ENCODE data around the gene CTSH. TPM values are rescaled to one million over a fixed set of nuclear protein-coding genes. Genes with fewer than 3 reads are reported as not detected.

Gene CTSH
- total RNA-seq, 1 donor = 280 TPM

DNA sequence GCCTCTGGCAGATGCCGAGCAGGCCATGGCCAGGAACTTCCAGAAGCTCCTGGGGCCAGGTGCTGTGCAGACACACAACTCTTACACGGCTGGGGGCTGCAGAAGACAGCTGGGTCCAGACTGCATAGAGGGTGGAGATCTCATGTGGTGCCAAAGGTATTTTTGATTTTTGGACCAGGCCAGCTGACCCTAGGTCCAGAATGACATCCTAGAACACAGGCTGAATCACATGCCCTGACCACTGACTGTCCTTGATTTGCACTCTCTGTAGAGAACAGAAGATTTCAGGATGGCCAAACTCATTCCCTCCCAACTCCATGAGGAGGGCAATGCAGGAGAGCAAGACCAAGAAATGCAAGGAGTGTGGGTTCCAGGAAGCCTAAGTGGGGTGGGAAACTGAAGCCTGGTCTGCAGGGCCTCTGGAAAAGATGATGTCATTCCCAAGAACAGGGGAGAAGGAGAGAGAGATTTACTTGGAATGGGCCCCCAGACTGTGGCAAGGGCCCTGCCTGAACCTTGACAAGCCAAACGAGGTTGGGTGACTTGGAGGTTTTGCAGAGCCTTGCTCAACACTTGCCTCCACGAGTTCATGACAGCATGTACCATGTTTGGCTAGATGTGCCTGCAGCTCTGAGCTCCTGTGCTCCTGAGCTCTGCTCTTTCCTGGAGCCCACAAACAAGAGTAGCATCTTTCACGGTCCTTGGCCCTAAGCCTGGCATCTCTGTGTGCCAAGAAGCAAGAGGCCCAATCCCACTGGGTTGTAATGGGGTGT, 38.5 kb upstream of the CTSH start:
- Histone ChIP-seq H3K9me3 (ENCODE audit: low read depth, low read length) (no peaks in the 10 kb centered on the region), H3K27me3 (ENCODE audit: insufficient read depth, low read length) (no peaks in the 10 kb centered on the region), H3K4me1 (ENCODE audit: insufficient read depth, low read length) (peaks cover 22% of the 10 kb centered on the region), H3K4me3 (ENCODE audit: low read length) (no peak overlapping the region)

DNA sequence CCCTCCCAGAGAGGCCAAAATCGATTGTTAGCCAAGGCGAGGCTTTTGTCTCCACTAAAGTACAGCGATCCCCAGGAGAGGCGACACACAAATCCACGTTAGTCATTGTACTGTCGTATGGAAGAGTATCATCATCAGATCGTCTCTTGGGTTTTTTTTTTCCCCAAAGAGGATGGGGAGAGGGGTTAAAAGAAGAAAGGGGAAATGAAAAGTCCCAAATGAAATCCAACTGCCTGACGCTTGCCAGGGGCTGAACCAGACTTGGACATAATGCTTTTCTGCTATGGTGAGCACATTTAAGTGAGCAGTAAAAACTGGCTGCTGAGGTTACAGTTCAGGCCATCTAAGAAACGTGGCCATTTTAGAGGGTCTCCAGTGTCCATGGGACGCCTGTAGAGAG, 37.9 kb upstream of the CTSH start:
- Histone ChIP-seq H3K4me1 (ENCODE audit: insufficient read depth, low read length) (peaks cover 19% of the 10 kb centered on the region), H3K4me3 (ENCODE audit: low read length) (no peak overlapping the region), H3K9me3 (ENCODE audit: low read depth, low read length) (no peaks in the 10 kb centered on the region), H3K27me3 (ENCODE audit: insufficient read depth, low read length) (no peaks in the 10 kb centered on the region)

DNA sequence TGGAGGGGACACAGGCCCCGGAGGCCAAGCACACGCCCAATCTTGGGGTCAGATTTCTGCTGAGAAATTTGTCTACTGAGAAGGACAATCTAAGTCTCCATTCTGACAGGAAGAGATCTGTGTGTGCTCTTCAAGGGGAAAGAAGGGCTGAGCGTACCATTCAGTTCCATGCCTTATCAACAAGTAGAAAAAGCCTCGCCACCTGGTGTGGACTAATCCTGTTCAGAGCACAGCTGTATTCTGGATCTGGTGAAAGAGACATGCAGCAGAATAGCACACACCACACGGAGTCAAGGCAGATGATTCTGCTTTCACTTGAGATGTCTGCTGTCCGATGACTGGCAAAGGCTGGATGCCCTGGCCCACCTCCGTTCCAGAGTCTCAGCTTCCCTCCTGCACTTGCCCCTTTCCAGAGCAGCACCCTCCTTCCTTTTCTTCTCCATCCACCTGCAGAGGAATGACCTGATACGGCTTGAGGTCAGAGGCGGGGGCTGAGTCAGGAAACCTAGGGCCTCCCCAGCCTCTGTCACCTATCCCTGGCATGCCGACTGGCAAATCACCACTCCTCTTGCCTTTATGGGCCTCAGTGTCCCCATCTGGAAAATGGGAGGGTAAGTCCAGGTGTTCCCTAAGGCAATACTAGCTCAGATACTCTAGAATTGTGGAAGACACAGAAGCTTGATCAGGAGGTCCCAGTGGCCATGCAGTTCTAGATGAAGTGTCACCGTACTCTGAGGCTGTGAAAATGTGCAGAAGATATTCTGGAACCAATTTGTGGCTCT, 36.9 kb upstream of the CTSH start:
- no peaks in the 10 kb centered on the region for H3K9me3 ChIP-seq (ENCODE audit: low read depth, low read length)
- H3K4me1 ChIP-seq (ENCODE audit: insufficient read depth, low read length) = peaks cover 27% of the 10 kb centered on the region
- H3K27me3 ChIP-seq (ENCODE audit: insufficient read depth, low read length) = no peaks in the 10 kb centered on the region
- H3K4me3 ChIP-seq (ENCODE audit: low read length) = no peak overlapping the region

DNA sequence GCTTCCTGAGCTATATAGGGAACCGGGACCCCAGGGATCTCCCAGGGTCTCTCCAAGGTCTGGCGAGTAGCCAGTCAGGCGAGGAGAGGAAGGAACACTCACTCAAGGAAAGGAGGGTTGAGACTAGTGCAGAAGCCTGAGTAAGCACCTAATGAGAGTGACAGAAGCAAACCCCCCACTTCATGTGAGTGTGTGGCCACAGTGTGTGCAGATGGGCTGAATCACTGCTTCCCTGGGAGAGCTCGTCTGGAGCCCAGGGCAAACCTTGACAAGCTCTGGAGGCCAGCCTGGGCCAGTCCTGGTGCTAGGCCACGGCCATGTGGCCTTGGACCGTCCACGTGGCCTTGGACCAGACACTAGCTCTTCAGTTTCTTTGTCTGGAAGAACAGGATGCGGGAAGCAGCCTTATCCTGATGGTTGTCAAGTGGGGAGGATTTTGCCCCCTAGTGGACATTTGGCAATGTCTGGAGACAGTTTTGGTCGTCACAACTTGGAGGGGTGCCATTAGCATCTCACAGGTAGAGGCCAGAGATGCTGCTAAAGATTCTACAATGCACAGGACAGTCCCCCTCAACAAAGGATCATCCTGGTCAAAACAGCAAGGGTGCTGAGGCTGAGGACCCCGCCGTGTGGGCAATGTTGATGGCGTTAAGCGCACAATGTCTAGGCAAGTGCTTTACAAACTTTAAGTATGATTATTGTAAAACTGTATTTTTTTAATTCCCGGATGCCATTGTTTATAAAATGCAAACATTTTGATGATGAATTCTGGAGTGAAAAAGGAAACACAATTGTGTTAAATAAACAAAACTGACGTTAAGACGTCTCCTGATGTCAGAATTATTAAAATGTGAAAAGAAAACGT, 34.8 kb upstream of the CTSH start:
- Histone ChIP-seq H3K4me1 (ENCODE audit: insufficient read depth, low read length) (peaks cover 38% of the 10 kb centered on the region), H3K9me3 (ENCODE audit: low read depth, low read length) (no peaks in the 10 kb centered on the region), H3K4me3 (ENCODE audit: low read length) (no peak overlapping the region), H3K27me3 (ENCODE audit: insufficient read depth, low read length) (no peaks in the 10 kb centered on the region)

DNA sequence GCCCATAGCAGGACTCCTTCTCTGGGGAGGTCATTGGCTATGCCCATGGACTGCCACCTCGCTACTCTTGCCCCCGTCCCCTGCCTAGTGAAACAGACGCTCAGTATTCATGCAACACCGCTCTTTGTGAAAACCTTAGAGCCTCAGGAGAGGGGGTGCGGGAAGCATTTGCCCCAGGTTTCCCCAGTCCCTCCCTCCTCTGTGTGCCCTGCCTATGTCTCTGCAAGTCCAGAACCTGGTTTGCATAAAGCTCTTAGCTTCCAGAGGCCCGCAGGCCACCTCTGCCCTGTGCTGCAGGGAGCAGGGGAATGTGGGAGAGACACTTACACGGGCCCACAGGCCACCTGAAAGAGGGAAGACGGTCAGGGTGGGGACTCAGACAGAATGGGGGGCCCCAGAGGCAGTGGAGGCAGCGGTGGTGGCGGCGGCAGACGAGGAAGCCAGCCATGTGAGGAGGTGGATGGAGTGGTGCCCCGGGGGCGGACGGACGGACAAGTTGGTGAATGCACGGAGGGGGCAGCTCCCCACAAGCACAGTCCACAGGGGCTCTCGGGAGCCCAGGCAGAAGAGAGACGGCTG, 33.8 kb upstream of the CTSH start:
- Histone ChIP-seq H3K27me3 (ENCODE audit: insufficient read depth, low read length) (no peaks in the 10 kb centered on the region), H3K9me3 (ENCODE audit: low read depth, low read length) (no peaks in the 10 kb centered on the region), H3K4me3 (ENCODE audit: low read length) (no peak overlapping the region), H3K4me1 (ENCODE audit: insufficient read depth, low read length) (peaks cover 38% of the 10 kb centered on the region)

DNA sequence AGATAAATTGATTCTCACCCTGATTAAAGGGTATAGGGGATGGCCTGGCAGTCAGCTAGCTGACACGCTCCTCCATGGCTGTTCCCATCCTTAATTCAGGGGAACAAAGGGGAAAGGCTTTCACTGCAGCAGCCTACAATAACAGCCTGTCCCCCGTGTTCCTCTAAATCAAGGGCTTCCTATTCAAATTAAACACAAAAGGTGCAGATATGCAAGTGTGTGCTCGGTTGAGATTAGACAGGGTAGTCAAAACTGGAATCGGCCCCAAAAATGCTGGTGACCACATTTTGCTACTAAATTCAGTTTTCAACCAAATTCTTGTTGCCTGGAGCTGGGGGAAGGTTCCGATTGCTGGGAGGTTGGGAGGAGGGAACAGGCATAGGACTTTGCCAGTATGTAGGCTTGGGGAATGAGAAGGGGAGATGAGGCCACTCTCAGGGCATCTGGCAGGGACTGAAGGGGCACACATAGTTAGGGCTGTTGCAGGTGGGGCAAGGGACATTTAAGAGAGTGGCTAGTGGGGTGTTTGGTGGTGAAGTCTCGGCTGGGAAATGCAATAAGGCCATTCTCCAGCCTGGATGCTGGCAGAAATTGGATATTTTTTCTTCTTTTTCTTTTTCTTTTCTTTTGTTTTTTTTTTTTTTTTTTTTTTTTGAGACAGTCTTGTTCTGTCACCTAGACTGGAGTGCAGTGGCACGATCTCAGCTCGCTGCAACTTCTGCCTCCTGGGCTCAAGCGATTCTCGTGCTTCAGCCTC, 32.9 kb upstream of the CTSH start:
- no peaks in the 10 kb centered on the region for H3K27me3 ChIP-seq (ENCODE audit: insufficient read depth, low read length)
- peaks cover 38% of the 10 kb centered on the region for H3K4me1 ChIP-seq (ENCODE audit: insufficient read depth, low read length)
- H3K4me3 ChIP-seq (ENCODE audit: low read length) = no peak overlapping the region
- no peaks in the 10 kb centered on the region for H3K9me3 ChIP-seq (ENCODE audit: low read depth, low read length)

DNA sequence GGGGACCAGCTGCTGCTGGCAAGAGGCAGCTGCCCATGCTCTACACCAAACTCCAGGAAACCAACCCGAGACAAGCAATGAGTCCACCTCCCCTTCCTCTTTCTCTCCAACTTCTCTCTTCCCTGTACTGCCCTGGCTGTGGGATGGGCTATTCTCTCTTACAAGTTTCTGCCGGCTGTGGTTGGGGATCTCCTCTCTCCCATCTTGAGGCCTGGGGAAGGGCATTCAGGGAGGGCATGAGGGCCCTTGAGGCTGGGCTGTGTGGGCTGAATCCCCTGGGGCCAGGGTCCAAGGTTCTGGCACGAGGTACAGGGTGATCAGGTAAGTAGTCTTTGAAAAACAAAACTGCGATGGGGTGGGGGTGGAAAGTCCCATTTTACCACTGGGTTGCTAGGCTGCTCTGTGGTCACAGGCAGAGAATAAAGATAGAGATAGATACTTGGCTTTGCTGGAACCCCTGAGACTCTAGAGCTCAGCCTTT, 32.3 kb upstream of the CTSH start:
- Histone ChIP-seq H3K27me3 (ENCODE audit: insufficient read depth, low read length) (no peaks in the 10 kb centered on the region), H3K4me1 (ENCODE audit: insufficient read depth, low read length) (peaks cover 33% of the 10 kb centered on the region), H3K9me3 (ENCODE audit: low read depth, low read length) (no peaks in the 10 kb centered on the region), H3K4me3 (ENCODE audit: low read length) (no peak overlapping the region)

DNA sequence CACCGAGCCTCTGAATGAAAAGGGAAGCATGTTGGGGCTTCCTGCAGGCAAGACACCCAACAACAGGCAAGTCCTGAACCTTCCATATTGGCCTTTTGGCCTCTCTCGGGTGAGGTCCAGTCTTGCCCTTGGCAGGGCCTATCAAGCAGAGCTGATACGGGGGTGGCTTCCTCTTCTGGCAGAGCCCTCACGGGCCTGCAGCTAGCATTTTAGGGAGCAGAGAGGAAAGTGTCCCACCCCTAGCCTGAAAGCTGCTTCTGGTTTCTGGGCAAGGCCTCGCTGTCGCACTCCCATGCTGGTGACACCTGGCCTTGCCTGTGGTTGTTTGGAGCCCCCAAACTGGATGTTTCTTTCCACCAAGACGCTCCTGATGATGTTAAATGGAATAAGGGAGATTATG, 31.8 kb upstream of the CTSH start:
- no peak overlapping the region for H3K4me3 ChIP-seq (ENCODE audit: low read length)

DNA sequence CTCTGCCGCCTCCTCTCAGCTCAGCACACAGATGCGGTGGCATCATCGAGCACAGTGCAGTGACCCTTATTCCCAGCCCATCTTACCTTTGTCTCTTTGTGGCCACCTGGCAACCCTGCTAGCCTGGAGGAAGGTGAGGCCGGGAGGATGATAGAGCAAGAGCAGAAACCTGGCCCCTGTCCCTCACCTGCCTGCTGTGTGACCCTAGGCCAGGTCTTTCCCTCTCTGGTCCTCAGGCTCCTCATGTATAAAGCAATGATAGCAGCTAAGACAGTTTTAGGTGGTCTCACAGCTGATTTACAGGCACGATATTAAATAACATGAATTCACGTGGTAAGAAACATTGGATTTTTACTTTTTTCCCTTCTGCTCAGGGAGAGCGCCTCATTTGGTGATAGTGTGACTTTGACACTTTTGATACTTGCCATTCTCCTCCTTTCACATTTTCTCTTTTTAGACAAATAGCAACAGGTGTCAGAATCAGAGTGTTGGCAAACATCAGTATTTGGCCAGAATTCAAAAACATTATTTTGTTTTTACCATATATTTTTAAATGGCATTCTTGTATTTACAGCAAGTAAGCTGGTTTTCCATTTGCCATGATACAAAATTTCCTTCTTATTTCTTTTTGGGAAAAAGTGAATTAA, 29.5 kb upstream of the CTSH start:
- peaks cover 28% of the 10 kb centered on the region for H3K4me1 ChIP-seq (ENCODE audit: insufficient read depth, low read length)
- no peaks in the 10 kb centered on the region for H3K9me3 ChIP-seq (ENCODE audit: low read depth, low read length)
- no peaks in the 10 kb centered on the region for H3K27me3 ChIP-seq (ENCODE audit: insufficient read depth, low read length)

More for the DNA sequence above, 31.8 kb upstream of the CTSH start:
- Histone ChIP-seq H3K27me3 (ENCODE audit: insufficient read depth, low read length) (no peaks in the 10 kb centered on the region), H3K4me1 (ENCODE audit: insufficient read depth, low read length) (peaks cover 33% of the 10 kb centered on the region), H3K9me3 (ENCODE audit: low read depth, low read length) (no peaks in the 10 kb centered on the region)

DNA sequence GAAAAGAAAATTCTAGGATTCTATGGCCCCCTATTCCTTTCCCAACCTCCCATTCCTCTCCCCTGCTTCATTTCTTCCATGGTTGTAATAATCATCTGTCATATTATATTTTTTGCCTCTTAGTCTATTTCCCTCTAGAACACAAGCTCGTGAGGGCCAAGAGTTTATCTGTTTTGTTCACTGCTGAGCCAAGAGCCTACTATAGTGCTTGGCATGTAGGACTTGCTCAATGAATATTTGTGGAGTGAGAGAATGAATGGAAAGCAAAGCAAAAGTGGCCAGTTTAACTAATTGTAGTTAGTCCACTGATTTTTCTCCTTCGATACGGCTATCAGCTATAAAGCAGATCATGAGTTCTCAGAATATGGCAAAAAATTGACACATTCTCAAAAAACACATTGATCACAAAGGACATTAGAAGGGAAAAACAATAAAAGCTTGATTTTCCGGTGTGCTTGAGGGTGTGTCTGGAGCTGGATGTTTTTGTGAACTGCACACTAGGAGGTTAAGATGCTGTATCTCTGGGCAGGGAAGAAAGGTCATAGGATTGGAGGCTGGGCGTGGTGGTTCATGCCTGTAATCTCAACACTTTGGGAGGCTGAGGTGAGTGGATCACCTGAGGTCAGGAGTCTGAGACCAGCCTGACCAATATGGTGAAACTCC, 25.0 kb upstream of the CTSH start:
- no peaks in the 10 kb centered on the region for H3K4me1 ChIP-seq (ENCODE audit: insufficient read depth, low read length)
- H3K4me3 ChIP-seq (ENCODE audit: low read length) = no peak overlapping the region
- H3K9me3 ChIP-seq (ENCODE audit: low read depth, low read length) = no peaks in the 10 kb centered on the region
- H3K27me3 ChIP-seq (ENCODE audit: insufficient read depth, low read length) = no peaks in the 10 kb centered on the region

More for the DNA sequence above, 29.5 kb upstream of the CTSH start:
- no peak overlapping the region for H3K4me3 ChIP-seq (ENCODE audit: low read length)

DNA sequence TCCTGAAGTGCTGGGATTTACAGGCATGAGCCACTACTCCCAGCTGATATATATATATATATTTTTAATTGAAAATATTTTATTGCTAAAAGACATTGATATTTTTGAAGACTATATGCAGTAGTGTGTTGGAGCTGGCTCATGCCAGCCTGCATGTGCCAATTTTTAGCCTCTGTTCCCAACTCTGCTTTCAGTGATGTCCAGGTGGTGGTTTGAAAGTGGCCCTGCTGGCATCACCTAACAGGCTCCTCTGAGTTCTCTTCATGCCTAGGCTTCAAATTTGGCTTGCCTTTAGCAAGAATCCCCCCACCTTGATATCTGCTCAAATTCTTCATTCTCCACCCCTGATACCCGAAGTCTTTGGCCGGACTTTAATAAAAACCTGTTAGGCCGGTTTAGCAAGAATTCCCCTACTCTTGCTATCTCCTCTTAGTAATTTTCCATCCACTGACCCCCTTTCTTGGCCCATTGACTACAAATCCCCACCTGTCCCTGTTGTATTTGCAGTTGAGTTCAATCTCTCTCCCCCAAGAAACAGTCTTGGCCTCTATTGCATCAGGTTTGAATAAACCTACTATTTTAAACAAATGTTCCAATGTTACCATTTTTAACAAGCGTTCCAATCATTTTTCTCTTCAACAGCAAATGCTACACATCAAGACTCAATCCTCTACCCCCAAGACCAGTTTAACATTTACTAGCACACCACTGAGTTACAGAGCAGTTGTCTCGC, 23.9 kb upstream of the CTSH start:
- Histone ChIP-seq H3K4me3 (ENCODE audit: low read length) (no peak overlapping the region), H3K4me1 (ENCODE audit: insufficient read depth, low read length) (no peaks in the 10 kb centered on the region), H3K27me3 (ENCODE audit: insufficient read depth, low read length) (no peaks in the 10 kb centered on the region), H3K9me3 (ENCODE audit: low read depth, low read length) (no peaks in the 10 kb centered on the region)

DNA sequence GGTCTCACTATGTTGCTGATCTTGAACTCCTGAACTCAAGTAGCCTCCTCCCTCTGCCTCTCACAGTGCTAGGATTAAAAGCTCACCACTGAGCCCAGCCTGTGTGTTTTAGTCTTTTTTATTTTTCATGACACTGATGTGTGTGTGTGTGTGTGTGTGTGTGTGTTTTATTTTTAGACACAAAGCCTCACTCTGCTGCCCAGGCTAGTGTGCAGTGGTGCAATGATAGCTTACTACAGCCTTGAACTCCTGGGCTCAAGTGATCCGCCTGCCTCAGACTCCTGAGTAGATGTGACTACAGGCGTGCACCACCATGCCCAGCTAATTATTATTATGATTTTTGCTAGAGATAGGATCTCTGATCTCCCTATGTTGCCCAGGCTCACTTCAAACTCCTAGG, 23.3 kb upstream of the CTSH start:
- no peaks in the 10 kb centered on the region for H3K4me1 ChIP-seq (ENCODE audit: insufficient read depth, low read length)

DNA sequence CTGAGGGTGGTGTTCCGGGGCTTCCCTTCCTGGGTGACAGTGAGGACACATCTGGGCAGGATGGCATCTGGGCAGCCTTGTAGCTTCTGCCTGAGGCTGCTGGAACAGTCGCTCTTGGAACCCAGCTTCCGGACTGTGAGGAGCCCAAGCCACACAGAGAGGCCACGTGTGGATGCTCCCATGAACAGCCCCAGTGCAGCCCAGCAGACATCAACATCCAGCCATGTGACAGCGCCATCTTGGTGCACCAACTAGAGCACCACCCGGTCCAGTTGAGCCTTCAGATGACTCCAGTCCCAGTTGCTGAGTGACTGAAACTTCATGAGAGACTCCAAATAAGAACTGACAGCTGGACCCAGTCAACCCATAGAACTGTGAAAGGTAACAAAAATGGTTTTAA, 15.5 kb upstream of the CTSH start:
- H3K4me3 ChIP-seq (ENCODE audit: low read length) = no peak overlapping the region
- H3K27me3 ChIP-seq (ENCODE audit: insufficient read depth, low read length) = no peaks in the 10 kb centered on the region
- H3K4me1 ChIP-seq (ENCODE audit: insufficient read depth, low read length) = no peaks in the 10 kb centered on the region
- no peaks in the 10 kb centered on the region for H3K9me3 ChIP-seq (ENCODE audit: low read depth, low read length)

More for the DNA sequence above, 23.3 kb upstream of the CTSH start:
- no peaks in the 10 kb centered on the region for H3K9me3 ChIP-seq (ENCODE audit: low read depth, low read length)
- no peaks in the 10 kb centered on the region for H3K27me3 ChIP-seq (ENCODE audit: insufficient read depth, low read length)
- no peak overlapping the region for H3K4me3 ChIP-seq (ENCODE audit: low read length)
